RWPE1 (cell line): ENCODE results near the gene NEAT1.

Source experiments
- CTCF ChIA-PET: fragments of 350-600 bp; sonication (Branson Sonifier 250); formaldehyde crosslinking; extraction: SDS; loops from one replicate; lab custom pipeline; 2021; lab: Yijun Ruan, JAX
- POLR2A ChIA-PET: fragments of 400-600 bp; formaldehyde crosslinking; extraction: SDS; loops from one replicate; lab custom pipeline; 2020; ENCODE audit warnings: antibody characterized with exemption; ENCODE audit not compliant: low non-redundant PET; lab: Yijun Ruan, JAX
- DNase-seq: peaks from one replicate; pipeline ENCODE4 v3.0.0; 2012; ENCODE audit warnings: low spot score
- H3K27ac ChIP-seq: fragments of 450-650 bp; 2 replicates; pipeline ENCODE4 v1.5.1; 2017
- CTCF ChIP-seq: fragments of 450-650 bp; conservative IDR thresholded peaks from 2 replicates; pipeline ENCODE4 v1.5.1; 2017; ENCODE audit warnings: low read depth, mild to moderate bottlenecking

The NEAT1 gene

DNA sequence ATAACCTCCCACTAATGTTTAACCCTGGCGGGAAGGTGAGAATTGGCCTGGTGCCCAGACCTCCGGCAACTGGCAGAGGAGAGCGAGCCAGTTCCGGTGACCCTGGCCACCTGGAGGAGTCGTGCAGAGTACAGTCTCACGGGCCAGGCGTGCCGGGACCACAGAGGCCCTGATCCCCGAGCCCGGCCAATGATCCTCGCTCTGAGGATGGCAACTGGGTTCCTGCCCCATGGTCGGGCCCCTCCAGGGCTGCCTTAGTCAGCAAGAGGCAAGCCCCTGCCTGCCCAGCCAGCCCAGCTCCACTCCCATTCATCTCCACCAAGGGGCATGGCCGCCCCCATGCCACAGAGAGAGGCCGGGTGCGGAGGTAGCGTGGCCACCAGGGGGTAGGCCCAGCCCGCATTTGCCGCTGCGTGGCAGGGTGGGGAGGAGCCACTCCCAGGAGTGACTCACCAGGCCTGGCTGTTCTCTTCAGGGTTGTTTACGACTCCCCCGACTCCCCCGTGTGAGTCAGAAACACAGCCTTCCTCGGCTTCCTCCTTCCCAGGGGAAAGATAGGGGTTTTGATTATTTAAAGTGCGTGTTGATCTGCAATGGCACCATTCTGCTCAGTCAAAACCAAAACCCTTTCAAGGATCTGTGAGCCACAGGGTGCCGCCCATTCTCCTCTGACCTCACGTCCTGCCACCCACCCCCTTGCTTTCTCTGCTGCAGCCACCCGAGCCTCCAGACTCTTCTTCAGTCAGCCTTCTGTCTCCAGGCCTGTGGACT, 40.4 kb upstream of the NEAT1 start, which contains the start of gene SLC25A45:
SLC25A45 (minus strand) TSS at position 614 of the 771 bp plus-strand sequence. CDS start 695 bp downstream, outside the sequence.
- peak within 1 kb of the TSS; percentile 100 for H3K27ac ChIP-seq
- DNase-seq, result peak; percentile 94
- peak; percentile 78 for TF ChIP-seq CTCF
- ChIA-PET POLR2A (interaction anchor here (0.5 to 1.2 kb wide), 5 partner anchors 27 to 397 kb away, joined by 3 to 18 read pairs (median 4); partner anchors contain the start of genes FAU, MRPL49 and NEAT1), CTCF (interaction anchor here (0.6 to 2.4 kb wide), 4 partner anchors 34 to 376 kb away, joined by 3 to 9 read pairs (median 4); no protein-coding TSS in a partner anchor)

GRCh38 chr11:65382804-65383368, 39.7 kb upstream of the NEAT1 start:
- peak; percentile 63 for DNase-seq
- POLR2A ChIA-PET, result interaction anchor here (0.6 kb wide), 1 partner anchor 27 kb away, joined by 3 read pairs; no protein-coding TSS in a partner anchor
- no peak for TF ChIP-seq CTCF
- CTCF ChIA-PET, result interaction anchor here (0.6 to 2.4 kb wide), 3 partner anchors 34 to 376 kb away, joined by 3 to 9 read pairs (median 4); no protein-coding TSS in a partner anchor
- H3K27ac ChIP-seq, result peak overlapping the region; percentile 100

DNA sequence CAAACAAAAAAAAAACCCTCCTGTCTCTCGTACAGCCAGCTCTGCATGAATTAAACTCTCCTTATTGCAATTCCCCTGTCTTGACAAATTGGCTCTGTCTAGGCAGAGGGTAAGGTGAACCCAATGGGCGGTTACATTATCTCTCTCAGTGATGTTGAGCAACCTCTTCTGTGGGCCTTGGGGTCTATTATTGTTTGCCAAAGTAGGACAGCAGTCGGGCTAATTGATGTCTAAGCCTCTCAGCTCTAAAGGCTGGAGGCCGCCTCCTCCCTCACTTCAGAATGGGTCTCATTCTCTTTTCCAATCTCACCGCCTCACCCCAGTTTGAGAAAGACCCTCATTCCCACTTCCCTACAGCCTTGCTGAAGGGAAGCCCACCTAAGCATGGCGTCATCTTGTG, 38.8 kb upstream of the NEAT1 start:
- ChIA-PET CTCF (interaction anchor here (2.4 kb wide), 1 partner anchor 33 kb away, joined by 9 read pairs; no protein-coding TSS in a partner anchor), POLR2A (no interaction called here)
- H3K27ac ChIP-seq, result peak overlapping the region; percentile 100
- TF ChIP-seq CTCF, result no peak
- DNase-seq, result no peak

DNA sequence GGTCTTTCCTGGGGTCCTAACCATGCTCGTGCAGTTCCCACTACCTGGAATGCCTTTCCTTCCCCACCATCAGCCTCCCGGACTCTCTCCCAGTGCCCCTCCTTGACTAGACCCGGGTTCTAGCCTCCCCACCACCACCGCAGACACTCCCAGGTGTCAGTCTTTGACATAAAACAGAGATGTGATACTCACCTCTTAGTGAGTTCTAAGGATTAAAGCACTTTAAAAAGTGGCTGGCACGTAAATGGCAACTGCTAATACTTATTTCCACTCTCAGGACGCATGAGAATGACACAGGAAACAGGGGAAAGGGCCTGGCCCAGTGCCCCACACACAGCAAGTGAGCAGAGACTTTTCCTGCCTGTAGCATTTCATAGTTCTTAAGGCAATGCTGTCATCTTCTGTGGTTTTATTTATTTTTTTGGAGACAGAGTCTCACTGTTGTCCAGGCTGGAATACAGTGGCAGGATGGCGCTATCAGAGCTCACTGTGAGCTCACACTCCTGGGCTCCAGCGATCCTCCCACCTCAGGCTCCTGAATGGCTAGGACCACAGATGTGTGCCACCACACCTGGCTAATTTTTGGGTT, 38.2 kb upstream of the NEAT1 start:
- ChIA-PET CTCF (no interaction called here), POLR2A (no interaction called here)
- H3K27ac ChIP-seq, result peak overlapping the region; percentile 100
- DNase-seq, result no peak
- no peak for TF ChIP-seq CTCF

DNA sequence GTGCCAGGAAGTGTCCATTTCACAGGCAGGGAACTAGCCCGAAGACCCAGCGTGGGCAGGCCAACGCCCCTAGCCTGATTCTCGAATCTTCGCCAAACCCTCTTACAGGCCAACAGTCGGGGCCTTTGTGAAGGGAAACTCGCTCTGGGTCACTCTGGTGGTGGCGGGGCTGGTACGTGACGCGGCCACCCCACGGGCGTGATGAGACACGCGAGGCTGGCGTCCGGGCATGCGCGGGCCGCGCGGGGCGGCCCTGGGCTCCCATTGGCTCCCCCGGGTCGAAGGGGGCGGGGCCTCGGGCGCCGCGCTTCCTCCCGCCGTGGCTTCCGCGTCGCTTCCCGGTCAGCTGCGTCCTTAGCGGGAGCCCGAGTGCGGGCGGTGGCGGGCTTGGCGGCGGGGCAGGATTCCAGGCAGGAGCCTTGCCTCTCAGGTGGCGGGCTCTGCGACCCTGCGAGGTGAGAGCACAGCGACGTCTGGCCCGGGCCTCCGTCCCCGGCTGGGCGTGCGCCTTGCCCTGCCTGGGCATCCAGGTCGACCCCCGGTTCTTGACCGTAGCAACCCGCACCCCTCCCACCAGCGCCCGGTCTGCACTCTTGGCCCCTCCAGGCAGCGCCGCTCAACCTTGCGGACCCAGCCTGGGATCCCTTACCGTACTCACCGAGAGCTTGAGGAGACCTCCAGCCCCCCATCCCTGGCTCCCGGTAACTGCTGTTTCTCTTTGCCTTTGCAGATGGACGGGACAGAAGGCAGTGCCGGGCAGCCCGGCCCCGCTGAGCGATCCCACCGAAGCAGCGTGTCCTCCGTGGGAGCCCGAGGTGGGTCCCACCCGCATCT, 36.1 kb upstream of the NEAT1 start, which contains the start of gene FRMD8:
FRMD8 (plus strand) TSS at position 331 of the 834 bp plus-strand sequence; CDS start at position 731, 400 bp downstream.
- ChIA-PET CTCF (interaction anchor here (0.6 to 1.0 kb wide), 3 partner anchors 8 to 82 kb away, joined by 3 to 5 read pairs (median 4); no protein-coding TSS in a partner anchor), POLR2A (no interaction called here)
- DNase-seq, result peak; percentile 88
- no peak for TF ChIP-seq CTCF
- peak within 1 kb of the TSS; percentile 100 for H3K27ac ChIP-seq
